GM12874 (cell line): ENCODE results near the gene ARFGEF3.

ENCODE experiments used
- TF ChIP-seq, protein P1 (sequence below): IDR thresholded peaks from 2 replicates; pipeline ENCODE4 v1.5.1; 2011; ENCODE audit warnings: low read depth, mild to moderate bottlenecking, control low read depth, low read length, moderate library complexity; ENCODE audit not compliant: insufficient read depth

Gene ARFGEF3

DNA sequence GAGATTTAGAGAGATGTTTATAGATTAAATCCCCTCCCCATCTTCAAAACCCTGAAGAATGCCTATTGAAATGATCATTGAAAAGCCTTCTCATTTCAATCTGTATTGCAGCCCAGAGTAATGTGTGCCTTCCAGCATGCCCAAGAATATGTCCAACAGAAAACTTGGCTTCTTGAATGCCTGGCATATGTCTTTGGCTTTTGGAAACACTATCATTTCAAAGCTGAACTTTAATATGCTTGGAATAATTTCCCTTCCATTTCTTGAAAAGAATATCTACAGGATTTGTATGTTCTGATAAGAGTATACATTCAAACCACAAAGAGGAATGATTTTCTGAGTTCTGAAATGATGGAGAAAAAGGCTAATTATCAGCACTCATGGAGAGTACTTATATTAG is 68.5 kb downstream of the ARFGEF3 start:
- TF ChIP-seq, protein P1, sequence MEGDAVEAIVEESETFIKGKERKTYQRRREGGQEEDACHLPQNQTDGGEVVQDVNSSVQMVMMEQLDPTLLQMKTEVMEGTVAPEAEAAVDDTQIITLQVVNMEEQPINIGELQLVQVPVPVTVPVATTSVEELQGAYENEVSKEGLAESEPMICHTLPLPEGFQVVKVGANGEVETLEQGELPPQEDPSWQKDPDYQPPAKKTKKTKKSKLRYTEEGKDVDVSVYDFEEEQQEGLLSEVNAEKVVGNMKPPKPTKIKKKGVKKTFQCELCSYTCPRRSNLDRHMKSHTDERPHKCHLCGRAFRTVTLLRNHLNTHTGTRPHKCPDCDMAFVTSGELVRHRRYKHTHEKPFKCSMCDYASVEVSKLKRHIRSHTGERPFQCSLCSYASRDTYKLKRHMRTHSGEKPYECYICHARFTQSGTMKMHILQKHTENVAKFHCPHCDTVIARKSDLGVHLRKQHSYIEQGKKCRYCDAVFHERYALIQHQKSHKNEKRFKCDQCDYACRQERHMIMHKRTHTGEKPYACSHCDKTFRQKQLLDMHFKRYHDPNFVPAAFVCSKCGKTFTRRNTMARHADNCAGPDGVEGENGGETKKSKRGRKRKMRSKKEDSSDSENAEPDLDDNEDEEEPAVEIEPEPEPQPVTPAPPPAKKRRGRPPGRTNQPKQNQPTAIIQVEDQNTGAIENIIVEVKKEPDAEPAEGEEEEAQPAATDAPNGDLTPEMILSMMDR: no peak

GRCh38 chr6:138230759-138231380 is 69.1 kb downstream of the ARFGEF3 start:
- TF ChIP-seq, protein P1: no peak

- TF ChIP-seq, protein P1: no peak
Measured at GRCh38 chr6:138231381-138231886, 69.7 kb downstream of the ARFGEF3 start.

DNA sequence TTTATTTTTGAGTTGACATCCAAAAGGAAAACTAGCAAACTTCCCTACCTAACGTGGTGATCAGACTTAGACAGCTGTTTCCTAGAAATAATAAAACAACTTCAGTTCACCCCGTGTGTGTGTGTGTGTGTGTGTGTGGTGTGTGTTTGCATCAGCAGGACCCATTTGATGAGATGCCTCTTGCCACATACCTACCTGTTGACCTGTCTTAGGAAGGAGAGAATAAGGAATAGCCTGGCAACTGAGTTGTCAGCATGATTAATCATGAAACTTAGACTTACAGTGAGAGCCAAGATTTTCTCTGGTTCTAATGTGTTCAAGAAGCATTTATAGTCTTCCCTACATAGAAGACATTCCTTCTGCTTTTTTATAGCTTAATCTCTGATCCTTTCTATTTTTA is 72.6 kb downstream of the ARFGEF3 start:
- TF ChIP-seq, protein P1: no peak

GRCh38 chr6:138235205-138235604 is 73.5 kb downstream of the ARFGEF3 start:
- TF ChIP-seq, protein P1: no peak

- TF ChIP-seq, protein P1: no peak
Measured at GRCh38 chr6:138235693-138236092, 74.0 kb downstream of the ARFGEF3 start.

GRCh38 chr6:138237463-138237862 is 75.7 kb downstream of the ARFGEF3 start:
- TF ChIP-seq, protein P1: no peak

- TF ChIP-seq, protein P1: no peak
Measured at GRCh38 chr6:138238368-138238767, 76.6 kb downstream of the ARFGEF3 start.
